ENCODE results near the gene SLC26A1. TPM values are rescaled to one million over a fixed set of nuclear protein-coding genes. Genes with fewer than 3 reads are reported as not detected.
"Not testable (repeated sequence)": the region's sequence is repeated elsewhere in the genome, so short reads cannot be mapped to it uniquely, and the experiment has no call there.

The SLC26A1 gene
- total RNA-seq, 4 donors from 2014 or later: 0.20 to 0.30 (median 0.21) TPM; not detected in 1

GRCh38 chr4:946103-946450 is 47.1 kb downstream of the SLC26A1 start:
- Histone ChIP-seq H3K9me3 (no peaks in the 10 kb centered on the region), H3K27me3 (no peaks in the 10 kb centered on the region), H3K4me1 (peaks cover 0 to 15% (median 0%) of the 10 kb centered on the region in 4 donors), H3K36me3 (peaks cover 0 to 37% (median 0%) of the 10 kb centered on the region in 3 donors), H3K4me3 (no peak overlapping the region), H3K27ac (no peak overlapping the region)
- 67 to 73% methylated on average over 8 to 9 of the region's 9 CpGs for WGBS, 2 donors
- no peak for DNase-seq (ENCODE audit: low spot score in 2 of 2)
- TF ChIP-seq EP300 (IDR thresholded peaks at IDR 0.05): no peak
- TF ChIP-seq, protein P1, sequence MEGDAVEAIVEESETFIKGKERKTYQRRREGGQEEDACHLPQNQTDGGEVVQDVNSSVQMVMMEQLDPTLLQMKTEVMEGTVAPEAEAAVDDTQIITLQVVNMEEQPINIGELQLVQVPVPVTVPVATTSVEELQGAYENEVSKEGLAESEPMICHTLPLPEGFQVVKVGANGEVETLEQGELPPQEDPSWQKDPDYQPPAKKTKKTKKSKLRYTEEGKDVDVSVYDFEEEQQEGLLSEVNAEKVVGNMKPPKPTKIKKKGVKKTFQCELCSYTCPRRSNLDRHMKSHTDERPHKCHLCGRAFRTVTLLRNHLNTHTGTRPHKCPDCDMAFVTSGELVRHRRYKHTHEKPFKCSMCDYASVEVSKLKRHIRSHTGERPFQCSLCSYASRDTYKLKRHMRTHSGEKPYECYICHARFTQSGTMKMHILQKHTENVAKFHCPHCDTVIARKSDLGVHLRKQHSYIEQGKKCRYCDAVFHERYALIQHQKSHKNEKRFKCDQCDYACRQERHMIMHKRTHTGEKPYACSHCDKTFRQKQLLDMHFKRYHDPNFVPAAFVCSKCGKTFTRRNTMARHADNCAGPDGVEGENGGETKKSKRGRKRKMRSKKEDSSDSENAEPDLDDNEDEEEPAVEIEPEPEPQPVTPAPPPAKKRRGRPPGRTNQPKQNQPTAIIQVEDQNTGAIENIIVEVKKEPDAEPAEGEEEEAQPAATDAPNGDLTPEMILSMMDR (IDR thresholded peaks at IDR 0.05): no peak
- no peak for TF ChIP-seq POLR2A (IDR thresholded peaks at IDR 0.05)

GRCh38 chr4:945274-946102 is 47.7 kb downstream of the SLC26A1 start:
- no peak for DNase-seq (ENCODE audit: low spot score in 2 of 2)
- Histone ChIP-seq H3K27me3 (no peaks in the 10 kb centered on the region), H3K4me1 (peaks cover 0 to 15% (median 0%) of the 10 kb centered on the region in 4 donors), H3K4me3 (no peak overlapping the region), H3K9me3 (no peaks in the 10 kb centered on the region), H3K36me3 (peaks cover 0 to 32% (median 0%) of the 10 kb centered on the region in 3 donors), H3K27ac (no peak overlapping the region)
- TF ChIP-seq EP300 (IDR thresholded peaks at IDR 0.05) (no peak), POLR2A (IDR thresholded peaks at IDR 0.05) (no peak)
- TF ChIP-seq, protein P1 (IDR thresholded peaks at IDR 0.05): no peak
- 35 to 47% methylated on average over 28 of the region's 28 CpGs for WGBS, 2 donors

GRCh38 chr4:939508-939907 is 53.7 kb downstream of the SLC26A1 start:
- 82 to 83% methylated on average over 4 of the region's 4 CpGs for WGBS, 2 donors
- DNase-seq (ENCODE audit: low spot score in 2 of 2); H3K27me3 ChIP-seq; H3K9me3 ChIP-seq; H3K27ac ChIP-seq; H3K4me3 ChIP-seq; H3K4me1 ChIP-seq: not testable (repeated sequence)
- H3K36me3 ChIP-seq: peaks cover 0 to 13% (median 0%) of the 10 kb centered on the region in 3 donors

Other genes starting within 250 kb of the SLC26A1 start
- gene CPLX1, start 167.3 kb downstream of the SLC26A1 start, total RNA-seq: 1 to 10 TPM in 3 of 4 donors, not detected in 1; 1.8 to 2.4 (median 2.4) TPM
- 100 to 1,000 TPM in 3 of 4 donors, 10 to 100 TPM in 1; 92.3 to 177 (median 127) TPM for gene GAK, start 61.1 kb downstream of the SLC26A1 start, total RNA-seq
- 10 to 100 TPM; 33.3 to 61.2 (median 39.0) TPM for gene TMEM175, start 60.9 kb downstream of the SLC26A1 start, total RNA-seq
- gene DGKQ, start 19.8 kb downstream of the SLC26A1 start, total RNA-seq: 10 to 100 TPM in 3 of 4 donors, 1 to 10 TPM in 1; 9.0 to 23.4 (median 13.6) TPM
- 10 to 100 TPM; 23.9 to 79.4 (median 52.9) TPM for gene IDUA, start 6.4 kb downstream of the SLC26A1 start, total RNA-seq
- 10 to 100 TPM; 18.1 to 39.6 (median 26.4) TPM for gene FGFRL1, start 18.2 kb upstream of the SLC26A1 start, total RNA-seq
- 10 to 100 TPM in 2 of 4 donors, 1 to 10 TPM in 2; 2.5 to 24.7 (median 9.8) TPM for gene RNF212, start 120.2 kb upstream of the SLC26A1 start, total RNA-seq
- 10 to 100 TPM; 39.3 to 91.0 (median 45.5) TPM for gene SPON2, start 179.2 kb upstream of the SLC26A1 start, total RNA-seq

All from tibial nerve (tissue), 4 donors.